Transverse colon (tissue), 4 donors: Measurements from ENCODE around the gene JADE2. TPM values are rescaled to one million over a fixed set of nuclear protein-coding genes. Genes with fewer than 3 reads are reported as not detected.

Experiments used
- DNase-seq: peaks from one replicate; pipeline ENCODE4 v3.0.0-alpha.2; 2019
- H3K27ac ChIP-seq, 4 donors: fragments of 200-600 bp; sonication (generic); 2 replicates each; pipeline ENCODE4 v1.5.1; 2016 to 2018; ENCODE audit warnings: inconsistent platforms in 4 of 4
- H3K27me3 ChIP-seq: fragments of 200-600 bp; sonication (generic); 2 replicates; pipeline ENCODE4 v1.5.1; 2017; ENCODE audit warnings: inconsistent platforms
- H3K36me3 ChIP-seq, 4 donors: fragments of 200-600 bp; sonication (generic); 2 replicates each; pipeline ENCODE4 v1.5.1; 2017 to 2019; ENCODE audit warnings: inconsistent platforms in 4 of 4
- H3K4me1 ChIP-seq, 4 donors: fragments of 200-600 bp; sonication (generic); 2 replicates each; pipeline ENCODE4 v1.5.1; 2017 to 2020; ENCODE audit warnings: inconsistent platforms in 4 of 4
- H3K4me3 ChIP-seq, 4 donors: fragments of 200-600 bp; sonication (generic); 1 replicate in 1 of 4; 2 replicates in 3 of 4; pipeline versions ENCODE4 v1.5.1 to v1.6.1; 2017 to 2019; ENCODE audit warnings: inconsistent platforms in 4 of 4
- H3K9me3 ChIP-seq, 2 donors: fragments of 200-600 bp; sonication (generic); 2 replicates each; pipeline ENCODE4 v1.5.1; 2017 to 2019; ENCODE audit warnings: inconsistent platforms in 2 of 2
- CTCF ChIP-seq, 5 experiments: fragments of 200-600 bp in 3 of 5; fragments of 450-650 bp in 2 of 5; sonication (generic) in 3 of 5; IDR thresholded peaks; 1 replicate in 2 of 5; 2 replicates in 3 of 5; pipeline ENCODE4 v1.5.1; 2016 to 2017; ENCODE audit warnings: antibody characterized with exemption in 5 of 5, inconsistent platforms in 3 of 5, mild to moderate bottlenecking in 2 of 5, moderate library complexity in 1 of 5
- EP300 ChIP-seq: sonication (generic); formaldehyde crosslinking; IDR thresholded peaks from one replicate; pipeline ENCODE4 v1.6.1; 2017; ENCODE audit warnings: antibody characterized with exemption, low read depth
- POLR2A ChIP-seq: fragments of 450-650 bp; IDR thresholded peaks from one replicate; pipeline ENCODE4 v1.6.1; 2016; ENCODE audit warnings: antibody characterized with exemption, mild to moderate bottlenecking, moderate library complexity
- POLR2AphosphoS5 ChIP-seq, 3 donors: sonication (generic); formaldehyde crosslinking; IDR thresholded peaks; one replicate each; pipeline ENCODE4 v1.6.1; 2016; ENCODE audit warnings: antibody characterized with exemption in 3 of 3
- WGBS, 2 donors: methylation state at CpG; one replicate each; pipeline ENCODE4 v1.1.5; 2018; ENCODE audit warnings: low coverage in 1 of 2; 5-methylcytosine and 5-hydroxymethylcytosine counted together
- in situ Hi-C, 4 donors: fragments of 200-750 bp; cut with MboI; loops; one replicate each; pipeline versions ENCODE4 v1.15.0 to v1.15.1; 2017; ENCODE audit warnings: low sequenced_read_pairs in 3 of 4, low pct_ligation_motif_present in 1 of 4, low pct_unique_long_range_greater_than_20kb in 1 of 4
- intact Hi-C: fragments of 100-400 bp; cut with DNase I; formaldehyde crosslinking; loops from one replicate; pipeline ENCODE4 v1.15.1; 2023; ENCODE audit warnings: low total_unique reads
- total RNA-seq, 4 donors: library from RNA; depleted of rRNA; stranded (reverse); fragments of >200 nt; gene quantifications; one replicate each; pipeline ENCODE4 v1.1.0, GENCODE V29; 2016

Gene JADE2
- total RNA-seq, 4 donors from 2014 or later = 36.6 to 50.1 (median 41.4) TPM

- Histone ChIP-seq H3K9me3 (no peaks in the 10 kb centered on the region), H3K27me3 (no peaks in the 10 kb centered on the region), H3K4me1 (peaks cover 9 to 25% (median 13%) of the 10 kb centered on the region in 4 donors), H3K4me3 (no peak overlapping the region), H3K27ac (no peak overlapping the region), H3K36me3 (peaks cover 0 to 43% (median 19%) of the 10 kb centered on the region in 4 donors)
- intact Hi-C loops (no loop called here), in situ Hi-C loops (loop anchor here in 1 of 4 donors (25.0 kb wide), 1 partner anchor 385 kb away; the partner anchor contains the start of gene SKP1)
- DNase-seq = no peak
- WGBS, 2 donors = 94% methylated on average over 7 to 20 of the region's 20 CpGs
- TF ChIP-seq POLR2AphosphoS5 (IDR thresholded peaks at IDR 0.05) (no peak), POLR2A (no peak), CTCF (IDR thresholded peaks at IDR 0.05) (no peak), EP300 (no peak)
Measured at GRCh38 chr5:134571693-134572405, 46.4 kb downstream of the JADE2 start.

- no peak for DNase-seq
- Histone ChIP-seq H3K4me1 (peaks cover 13 to 20% (median 13%) of the 10 kb centered on the region in 4 donors), H3K27me3 (no peaks in the 10 kb centered on the region), H3K36me3 (peaks cover 0 to 38% (median 19%) of the 10 kb centered on the region in 4 donors), H3K4me3 (no peak overlapping the region), H3K27ac (no peak overlapping the region), H3K9me3 (no peaks in the 10 kb centered on the region)
- intact Hi-C loops = no loop called here
- no peak for TF ChIP-seq POLR2A
- no peak for TF ChIP-seq CTCF (IDR thresholded peaks at IDR 0.05)
- no peak for TF ChIP-seq POLR2AphosphoS5 (IDR thresholded peaks at IDR 0.05)
- no peak for TF ChIP-seq EP300
- WGBS, 2 donors = 98% methylated on average over 4 of the region's 4 CpGs; no CpG with 5 or more reads in 1 of the 2 donors
- in situ Hi-C loops = loop anchor here in 1 of 4 donors (25.0 kb wide), 1 partner anchor 386 kb away; the partner anchor contains the start of gene SKP1
Measured at GRCh38 chr5:134572811-134573210, 47.3 kb downstream of the JADE2 start.

GRCh38 chr5:134574521-134574920 lies 49.1 kb downstream of the JADE2 start:
- DNase-seq = no peak
- Histone ChIP-seq H3K27ac (no peak overlapping the region), H3K4me1 (peaks cover 0 to 4% (median 3%) of the 10 kb centered on the region in 4 donors), H3K36me3 (peaks cover 0 to 52% (median 25%) of the 10 kb centered on the region in 4 donors), H3K4me3 (no peak overlapping the region), H3K9me3 (no peaks in the 10 kb centered on the region), H3K27me3 (no peaks in the 10 kb centered on the region)
- TF ChIP-seq POLR2A (no peak), EP300 (no peak), CTCF (IDR thresholded peaks at IDR 0.05) (no peak), POLR2AphosphoS5 (IDR thresholded peaks at IDR 0.05) (no peak)
- 62 to 73% methylated on average over 3 to 4 of the region's 4 CpGs for WGBS, 2 donors
- in situ Hi-C loops = loop anchor here in 1 of 4 donors (25.0 kb wide), 1 partner anchor 387 kb away; the partner anchor contains the start of gene SKP1
- intact Hi-C loops = no loop called here

- intact Hi-C loops (loop anchor here (5.0 kb wide), 2 partner anchors 48 to 163 kb away; partner anchors contain the start of genes CDKN2AIPNL and JADE2), in situ Hi-C loops (loop anchor here in 3 of 4 donors (5.0 to 25.0 kb wide), 4 partner anchors 163 to 388 kb away; partner anchors contain the start of genes CDKN2AIPNL (in 2 of the 3) and SKP1 (in 1 of the 3))
- H3K27me3 ChIP-seq = no peaks in the 10 kb centered on the region
- peaks cover 0 to 4% (median 0%) of the 10 kb centered on the region in 4 donors for H3K4me1 ChIP-seq
- H3K4me3 ChIP-seq = no peak overlapping the region
- 84% methylated on average over 2 of the region's 2 CpGs; no CpG with 5 or more reads in 1 of the 2 donors for WGBS, 2 donors
- no peak overlapping the region for H3K27ac ChIP-seq
- no peaks in the 10 kb centered on the region for H3K9me3 ChIP-seq
- TF ChIP-seq POLR2A = no peak
- TF ChIP-seq CTCF (IDR thresholded peaks at IDR 0.05) = no peak
- no peak for TF ChIP-seq EP300
- TF ChIP-seq POLR2AphosphoS5 (IDR thresholded peaks at IDR 0.05) = no peak
- no peak for DNase-seq
- H3K36me3 ChIP-seq = peaks cover 0 to 54% (median 27%) of the 10 kb centered on the region in 4 donors
Measured at GRCh38 chr5:134575316-134575715, 49.8 kb downstream of the JADE2 start.
